ENCODE measurements around the gene HMGN1.

DNA sequence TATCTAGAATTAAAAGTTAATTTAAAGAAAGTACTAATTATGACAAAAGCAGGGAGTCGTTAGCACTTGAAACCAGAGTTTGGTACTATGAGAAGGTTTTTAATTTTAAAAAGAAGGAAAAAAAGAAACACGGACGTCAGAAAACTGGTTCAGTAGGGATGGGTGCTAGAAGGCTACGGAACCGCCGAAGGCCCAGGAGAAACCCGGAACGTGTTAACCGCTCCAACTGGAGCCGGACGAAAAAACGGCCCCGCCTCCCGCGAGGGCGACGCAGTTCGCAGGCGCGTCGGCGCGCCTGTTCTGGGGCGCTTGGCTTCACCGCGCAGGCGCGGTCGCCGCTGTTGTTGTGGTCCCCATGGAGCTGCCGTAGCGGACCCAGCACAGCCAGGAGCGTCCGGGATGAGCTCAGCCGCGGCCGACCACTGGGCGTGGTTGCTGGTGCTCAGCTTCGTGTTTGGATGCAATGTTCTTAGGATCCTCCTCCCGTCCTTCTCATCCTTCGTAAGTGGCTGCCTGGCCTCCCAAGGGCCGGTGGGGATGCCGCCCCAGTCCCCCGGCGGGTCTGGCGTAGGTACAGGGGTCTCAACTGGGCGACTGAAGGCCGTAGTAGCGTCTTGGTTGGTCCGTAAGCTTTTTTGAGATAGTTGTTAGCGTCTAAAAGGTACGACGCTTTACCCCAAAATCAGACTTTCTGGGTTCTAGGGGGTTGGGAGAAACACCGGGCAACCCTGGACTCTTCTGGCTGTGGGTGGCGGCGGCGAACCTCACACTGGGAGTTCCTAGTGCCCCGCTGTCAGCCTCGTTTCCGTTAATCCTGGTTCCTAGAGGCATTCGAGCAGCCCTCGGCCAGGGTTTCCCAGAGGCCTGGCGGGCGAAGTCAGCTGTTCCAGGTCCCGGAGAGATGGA lies 31.4 kb upstream of the HMGN1 start:
- TF ChIP-seq, protein P1, sequence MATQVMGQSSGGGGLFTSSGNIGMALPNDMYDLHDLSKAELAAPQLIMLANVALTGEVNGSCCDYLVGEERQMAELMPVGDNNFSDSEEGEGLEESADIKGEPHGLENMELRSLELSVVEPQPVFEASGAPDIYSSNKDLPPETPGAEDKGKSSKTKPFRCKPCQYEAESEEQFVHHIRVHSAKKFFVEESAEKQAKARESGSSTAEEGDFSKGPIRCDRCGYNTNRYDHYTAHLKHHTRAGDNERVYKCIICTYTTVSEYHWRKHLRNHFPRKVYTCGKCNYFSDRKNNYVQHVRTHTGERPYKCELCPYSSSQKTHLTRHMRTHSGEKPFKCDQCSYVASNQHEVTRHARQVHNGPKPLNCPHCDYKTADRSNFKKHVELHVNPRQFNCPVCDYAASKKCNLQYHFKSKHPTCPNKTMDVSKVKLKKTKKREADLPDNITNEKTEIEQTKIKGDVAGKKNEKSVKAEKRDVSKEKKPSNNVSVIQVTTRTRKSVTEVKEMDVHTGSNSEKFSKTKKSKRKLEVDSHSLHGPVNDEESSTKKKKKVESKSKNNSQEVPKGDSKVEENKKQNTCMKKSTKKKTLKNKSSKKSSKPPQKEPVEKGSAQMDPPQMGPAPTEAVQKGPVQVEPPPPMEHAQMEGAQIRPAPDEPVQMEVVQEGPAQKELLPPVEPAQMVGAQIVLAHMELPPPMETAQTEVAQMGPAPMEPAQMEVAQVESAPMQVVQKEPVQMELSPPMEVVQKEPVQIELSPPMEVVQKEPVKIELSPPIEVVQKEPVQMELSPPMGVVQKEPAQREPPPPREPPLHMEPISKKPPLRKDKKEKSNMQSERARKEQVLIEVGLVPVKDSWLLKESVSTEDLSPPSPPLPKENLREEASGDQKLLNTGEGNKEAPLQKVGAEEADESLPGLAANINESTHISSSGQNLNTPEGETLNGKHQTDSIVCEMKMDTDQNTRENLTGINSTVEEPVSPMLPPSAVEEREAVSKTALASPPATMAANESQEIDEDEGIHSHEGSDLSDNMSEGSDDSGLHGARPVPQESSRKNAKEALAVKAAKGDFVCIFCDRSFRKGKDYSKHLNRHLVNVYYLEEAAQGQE (IDR thresholded peaks at IDR 0.05; ENCODE audit: low read depth), result no peak
- TF ChIP-seq, protein P2, sequence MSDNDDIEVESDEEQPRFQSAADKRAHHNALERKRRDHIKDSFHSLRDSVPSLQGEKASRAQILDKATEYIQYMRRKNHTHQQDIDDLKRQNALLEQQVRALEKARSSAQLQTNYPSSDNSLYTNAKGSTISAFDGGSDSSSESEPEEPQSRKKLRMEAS (IDR thresholded peaks at IDR 0.05), result peak; percentile 24
- TF ChIP-seq EP300 (IDR thresholded peaks at IDR 0.05; ENCODE audit: borderline replicate concordance) (no peak), TCF12 (IDR thresholded peaks at IDR 0.05; ENCODE audit: low read depth) (no peak), TAF1 (IDR thresholded peaks at IDR 0.05; ENCODE audit: low read depth) (peak; percentile 69; the same call in 1 of the 2 replicates), YY1 (IDR thresholded peaks at IDR 0.05; ENCODE audit: low read depth) (0 out of 2 replicates have a peak, but pooled peaks have one; percentile 19), TEAD4 (IDR thresholded peaks at IDR 0.05) (no peak), CREB1 (IDR thresholded peaks at IDR 0.05; ENCODE audit: low read depth) (no peak), RAD21 (IDR thresholded peaks at IDR 0.05; ENCODE audit: low read depth) (no peak), EGR1 (IDR thresholded peaks at IDR 0.05) (no peak)

Measured in Ishikawa (cell line).